ENCODE data around the gene BCAS4. TPM values are rescaled to one million over a fixed set of nuclear protein-coding genes. Genes with fewer than 3 reads are reported as not detected.

The BCAS4 gene
- total RNA-seq, 1 donor from 2014 or later, result 0.34 TPM

DNA sequence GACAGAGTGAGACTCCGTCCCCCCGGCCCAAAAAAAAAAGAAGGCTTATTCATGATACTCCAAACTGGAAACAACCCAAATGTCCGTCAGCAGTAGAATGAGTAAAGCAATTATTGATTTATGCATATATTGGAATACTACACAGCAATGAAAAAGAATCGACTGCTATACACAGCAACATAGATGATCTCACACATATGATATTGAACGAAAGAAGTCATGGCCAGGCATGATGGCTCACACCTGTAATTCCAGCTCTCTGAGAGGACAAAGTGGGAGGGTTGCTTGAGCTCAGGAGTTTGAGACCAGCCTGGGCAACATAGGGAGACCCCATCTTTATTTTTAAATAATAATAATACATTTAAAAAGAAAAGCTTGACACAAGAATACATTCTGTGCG, 28.5 kb downstream of the BCAS4 start:
- no peak for DNase-seq

DNA sequence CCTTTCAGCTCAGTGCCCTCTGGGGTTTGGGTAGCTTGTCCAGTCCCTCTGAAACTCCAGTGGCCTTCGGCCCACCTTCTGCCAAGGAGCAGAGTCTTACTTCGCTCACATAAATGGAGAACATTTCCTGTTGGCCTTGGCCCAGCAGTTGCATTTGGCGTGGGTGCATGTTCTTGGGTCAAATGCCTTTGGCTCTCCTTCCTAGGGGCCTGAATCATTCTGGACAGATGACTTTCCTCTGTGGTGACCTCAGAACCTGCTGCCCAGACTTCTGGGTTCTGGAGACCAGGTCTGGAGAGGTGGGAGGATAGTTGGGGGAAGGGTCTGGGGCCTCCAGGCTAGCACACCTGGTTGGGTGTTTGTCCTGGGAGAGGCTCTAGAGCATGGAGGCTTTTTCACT, 29.3 kb downstream of the BCAS4 start:
- peak; percentile 37 for DNase-seq

DNA sequence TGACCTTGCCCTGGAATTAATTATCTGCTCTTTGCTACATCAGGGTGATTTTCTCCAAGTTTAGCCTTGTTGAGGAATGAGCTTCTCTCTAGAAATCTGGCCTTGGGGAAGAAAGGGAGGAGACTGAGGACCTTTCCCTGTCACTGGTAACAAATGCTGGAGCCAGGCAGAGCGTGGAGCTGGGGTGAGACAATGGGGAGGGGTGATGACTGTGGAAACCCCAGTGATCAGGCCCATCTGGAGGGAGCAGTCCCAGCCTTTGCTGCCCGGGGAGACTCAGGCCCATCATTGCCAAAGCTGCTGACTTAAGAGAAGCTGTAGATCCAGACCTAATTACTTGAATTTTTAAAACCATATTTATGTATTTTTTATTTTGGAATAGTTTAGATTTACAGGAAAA, 31.3 kb downstream of the BCAS4 start:
- DNase-seq, result no peak

DNA sequence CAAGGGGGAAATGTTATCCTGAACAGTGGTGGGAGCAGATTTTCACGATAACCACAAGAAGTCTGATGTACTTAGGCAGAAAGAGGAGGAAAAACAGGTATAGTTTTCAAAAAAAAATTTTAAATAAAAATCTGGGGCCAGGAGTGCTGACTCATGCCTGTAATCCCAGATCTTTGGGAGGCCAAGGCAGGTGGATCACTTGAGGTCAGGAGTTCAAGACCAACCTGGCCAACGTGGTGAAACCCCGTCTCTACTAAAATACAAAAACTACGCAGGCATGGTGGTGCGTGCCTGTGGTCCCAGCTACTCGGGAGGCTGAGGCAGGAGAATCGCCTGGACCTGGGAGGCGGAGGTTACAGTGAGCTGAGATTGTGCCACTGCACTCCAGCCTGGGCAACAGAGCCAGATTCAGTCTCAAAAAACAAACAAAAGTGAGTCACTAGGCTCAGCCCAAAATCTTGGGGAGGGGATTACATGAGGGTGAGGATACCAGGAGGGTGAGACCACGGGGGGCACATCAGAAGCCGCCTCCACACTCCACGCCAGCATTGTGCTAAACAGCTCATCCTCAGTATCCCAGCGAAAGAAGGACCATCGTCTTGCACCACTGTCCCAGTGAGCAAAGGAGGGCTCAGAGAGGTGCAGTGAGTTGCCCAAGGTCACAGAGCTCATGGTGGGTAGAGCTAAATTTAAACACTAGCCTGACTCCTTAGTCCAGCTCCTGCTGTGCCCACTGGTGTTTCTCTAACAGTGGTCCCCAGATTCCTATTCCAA, 33.7 kb downstream of the BCAS4 start:
- DNase-seq, result no peak

DNA sequence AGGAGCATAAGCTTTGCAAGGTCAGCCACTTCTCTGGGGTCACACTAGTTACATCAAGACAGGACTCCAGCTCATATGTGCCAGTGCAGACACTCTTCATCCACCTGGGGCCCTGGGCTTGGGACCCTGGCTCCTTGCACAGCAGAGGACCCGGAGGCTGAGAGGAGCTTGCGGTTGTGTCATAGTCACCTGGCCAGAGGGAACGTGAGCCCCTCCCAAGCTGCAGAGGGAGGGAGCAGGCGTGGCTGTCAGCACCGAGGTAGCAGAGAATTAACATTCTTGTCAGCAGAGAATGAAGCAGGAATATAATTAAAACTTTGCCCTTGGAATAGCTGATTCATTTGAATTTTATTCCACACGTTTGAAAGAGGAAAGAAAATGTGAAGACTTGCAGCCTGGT, 36.8 kb downstream of the BCAS4 start:
- DNase-seq, result no peak

DNA sequence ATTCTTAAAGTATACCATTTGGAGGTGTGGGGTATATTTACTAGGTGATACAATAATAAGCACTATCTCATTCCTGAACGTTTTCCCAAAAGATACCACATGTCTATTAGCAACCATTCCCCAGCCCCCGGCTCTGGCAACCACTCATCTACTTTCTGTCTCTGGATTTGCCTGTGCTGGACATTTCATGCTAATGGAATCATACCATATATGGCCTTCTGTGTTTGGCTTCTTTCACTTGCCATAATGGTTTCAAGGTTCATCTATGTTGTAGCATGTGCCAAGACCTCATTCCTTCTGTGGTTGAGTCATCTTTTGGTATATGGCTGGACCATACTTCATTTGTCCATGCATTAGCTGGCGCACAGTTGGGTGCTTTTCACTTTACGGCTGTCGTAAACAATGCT, 39.7 kb downstream of the BCAS4 start:
- DNase-seq, result no peak

DNA sequence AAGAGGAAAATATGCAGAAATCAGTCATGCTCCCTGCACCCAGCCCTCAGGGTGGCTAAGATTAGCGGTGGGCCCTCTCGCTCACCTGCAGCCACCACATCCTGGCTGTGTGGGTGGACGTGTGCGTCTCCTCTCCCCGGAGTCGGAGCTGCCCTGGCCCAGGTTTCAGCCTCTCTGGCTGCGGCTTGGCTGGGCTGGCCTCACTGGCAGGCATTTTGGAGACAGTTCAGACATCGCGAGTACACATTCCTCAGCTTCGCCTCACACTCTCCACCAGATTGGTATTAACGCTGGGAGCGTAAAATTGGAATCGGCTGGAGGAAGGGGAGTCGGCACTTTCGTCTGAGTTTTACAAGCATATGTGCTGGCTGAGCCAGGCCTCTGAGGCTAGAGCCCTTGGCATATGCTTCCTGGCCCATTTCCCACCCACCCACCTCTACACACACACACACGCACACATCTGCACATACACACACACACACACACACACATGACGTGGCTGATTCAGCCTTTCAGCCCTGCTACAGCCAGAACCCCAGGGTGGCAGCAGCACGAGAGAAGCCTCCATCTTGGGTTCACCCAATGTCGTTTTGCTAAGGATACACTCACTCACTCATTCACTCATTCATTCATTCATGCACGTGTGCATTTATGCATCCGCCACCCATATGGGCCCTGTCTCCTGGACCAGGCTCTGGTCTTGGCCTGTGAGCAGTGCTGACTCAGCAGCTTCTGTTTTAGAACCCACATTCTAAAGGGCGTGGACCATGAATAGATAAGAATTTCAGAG, 42.9 kb downstream of the BCAS4 start:
- no peak for DNase-seq

DNA sequence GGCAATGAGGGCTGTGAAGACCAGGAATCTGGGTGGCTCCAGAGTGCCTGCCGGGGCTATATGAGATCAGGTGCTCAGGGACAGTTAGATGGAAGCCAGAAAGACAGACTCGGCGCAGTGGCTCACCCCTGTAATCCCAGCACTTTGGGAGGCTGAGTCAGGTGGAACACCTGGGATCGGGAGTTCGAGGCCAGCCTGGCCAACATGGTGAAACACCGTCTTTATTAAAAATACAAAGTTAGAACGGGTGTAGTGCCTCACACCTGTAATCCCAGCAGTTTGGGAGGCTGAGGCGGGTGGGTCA, 43.4 kb downstream of the BCAS4 start:
- no peak for DNase-seq

DNA sequence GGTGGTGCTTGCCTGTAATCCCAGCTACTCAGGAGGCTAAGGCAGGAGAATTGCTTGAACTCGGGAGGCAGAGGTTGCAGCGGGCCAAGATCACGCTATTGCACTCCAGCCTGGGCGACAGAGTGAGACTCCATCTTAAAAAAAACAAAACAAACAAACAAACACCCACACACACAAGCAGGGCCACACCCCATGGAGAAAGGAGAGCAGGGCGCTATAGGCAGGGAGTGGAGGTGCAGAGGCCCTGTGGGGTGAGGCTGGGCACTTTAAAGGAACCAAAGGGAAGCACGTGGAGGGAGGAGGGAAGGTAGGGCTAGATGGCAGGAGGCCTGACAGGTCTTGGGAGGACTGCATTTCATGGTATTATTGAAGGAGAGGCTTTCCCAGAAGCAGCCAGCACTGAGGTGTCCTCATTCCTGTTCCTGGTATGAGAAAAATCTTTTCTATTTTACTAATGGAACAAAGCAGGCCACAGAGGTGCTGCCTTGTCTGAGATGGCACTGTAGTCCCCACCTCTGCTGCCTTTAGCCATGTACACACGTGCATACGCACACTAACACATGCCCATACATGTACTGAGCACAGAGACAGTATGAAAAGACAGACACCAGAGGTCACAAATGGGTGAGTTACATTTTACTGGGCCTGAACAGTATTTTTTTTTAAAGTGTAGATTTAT, 44.0 kb downstream of the BCAS4 start:
- no peak for DNase-seq

DNA sequence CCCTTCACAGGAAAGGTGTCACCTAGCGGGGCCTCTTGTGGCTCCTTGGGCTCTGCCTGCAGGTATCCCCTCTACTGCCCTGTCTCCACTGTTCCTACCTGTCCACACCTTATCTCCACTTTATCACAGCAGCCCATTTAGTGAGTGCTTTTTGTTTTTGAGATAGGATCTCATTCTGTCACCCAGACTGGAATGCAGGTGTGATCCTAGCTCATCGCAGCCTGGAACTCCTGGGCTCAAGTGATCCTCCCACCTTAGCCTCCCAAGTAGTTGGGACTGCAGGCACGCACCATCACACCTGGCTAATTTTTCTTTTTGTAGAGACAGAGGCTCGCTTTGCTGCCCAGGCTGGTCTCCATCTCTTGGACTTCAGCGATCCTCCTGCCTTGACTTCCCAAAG, 48.0 kb downstream of the BCAS4 start:
- no peak for DNase-seq

DNA sequence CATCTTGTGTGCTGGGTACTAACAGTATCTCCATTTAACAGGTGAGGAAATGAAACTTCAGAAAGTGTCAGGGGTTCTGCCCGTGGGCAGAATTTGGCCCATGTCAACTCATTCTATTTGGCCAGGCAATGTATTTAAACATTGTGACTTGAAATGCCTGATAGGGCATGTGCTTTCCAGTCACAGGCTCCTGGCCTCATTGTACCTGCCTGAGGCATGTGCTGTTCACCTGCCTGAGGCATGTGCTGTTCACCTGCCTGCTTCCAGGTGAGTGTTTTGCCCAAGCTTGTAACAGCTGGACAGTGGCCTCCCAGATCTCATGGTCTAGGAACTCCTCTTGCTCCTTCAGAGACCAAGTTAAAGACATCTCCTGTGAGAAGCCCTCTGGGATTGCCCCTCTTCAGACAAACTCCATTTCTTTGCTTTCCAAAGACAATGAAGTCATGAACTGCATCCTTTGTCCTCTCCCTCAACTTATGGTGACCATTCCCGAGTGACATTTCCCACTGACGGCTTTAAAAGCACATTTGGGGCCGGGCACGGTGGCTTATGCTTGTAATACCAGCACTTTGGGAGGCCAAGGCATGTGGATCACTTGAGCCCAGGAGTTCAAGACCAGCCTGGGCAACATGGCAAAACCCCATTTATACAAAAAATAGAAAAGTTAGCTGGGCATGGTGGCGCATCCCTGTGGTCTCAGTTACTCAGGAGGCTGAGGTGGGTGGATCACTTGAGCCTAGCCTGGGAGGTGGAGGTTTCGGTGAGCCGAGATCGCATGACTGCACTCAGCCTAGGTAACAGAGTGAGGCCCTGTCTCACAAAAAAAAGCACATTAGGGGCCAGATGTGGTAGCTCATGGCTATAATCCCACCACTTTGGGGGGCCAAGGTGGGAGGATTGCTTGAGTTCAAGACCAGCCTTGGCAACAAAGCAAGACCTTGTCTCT, 48.7 kb downstream of the BCAS4 start:
- DNase-seq, result no peak

DNA sequence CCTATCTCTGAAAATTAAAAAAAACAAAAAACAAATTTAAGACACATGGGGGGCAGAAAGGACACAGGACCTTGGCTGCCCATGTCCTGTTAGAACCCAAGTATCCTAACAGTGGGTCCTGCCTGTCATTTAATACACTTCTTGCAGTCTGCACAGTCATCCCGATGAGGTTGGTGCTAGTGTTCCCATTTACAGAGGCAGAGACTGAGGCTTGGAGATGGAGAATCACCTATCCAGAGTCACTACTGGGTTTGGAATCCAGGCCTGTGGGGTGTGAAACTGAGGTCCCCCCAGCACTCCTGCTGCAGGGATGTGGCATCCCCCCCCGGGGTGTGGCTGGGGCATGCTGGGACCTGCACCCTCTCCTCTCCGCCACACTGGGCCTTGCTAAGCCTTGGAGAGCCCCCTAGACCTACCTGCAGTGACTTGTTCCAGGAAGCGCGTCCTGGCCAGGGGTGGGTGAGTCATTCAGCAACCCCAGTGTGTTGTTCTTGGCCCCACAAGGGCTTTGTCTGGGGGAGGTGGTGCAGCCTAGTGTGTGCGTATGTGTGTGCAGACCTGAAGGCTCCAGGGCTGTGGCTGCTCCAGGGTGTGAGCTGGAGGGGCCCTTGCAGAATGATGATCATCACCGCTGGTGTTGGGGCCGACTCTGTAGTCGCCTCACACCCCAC, 49.7 kb downstream of the BCAS4 start:
- DNase-seq, result peak; percentile 89

DNA sequence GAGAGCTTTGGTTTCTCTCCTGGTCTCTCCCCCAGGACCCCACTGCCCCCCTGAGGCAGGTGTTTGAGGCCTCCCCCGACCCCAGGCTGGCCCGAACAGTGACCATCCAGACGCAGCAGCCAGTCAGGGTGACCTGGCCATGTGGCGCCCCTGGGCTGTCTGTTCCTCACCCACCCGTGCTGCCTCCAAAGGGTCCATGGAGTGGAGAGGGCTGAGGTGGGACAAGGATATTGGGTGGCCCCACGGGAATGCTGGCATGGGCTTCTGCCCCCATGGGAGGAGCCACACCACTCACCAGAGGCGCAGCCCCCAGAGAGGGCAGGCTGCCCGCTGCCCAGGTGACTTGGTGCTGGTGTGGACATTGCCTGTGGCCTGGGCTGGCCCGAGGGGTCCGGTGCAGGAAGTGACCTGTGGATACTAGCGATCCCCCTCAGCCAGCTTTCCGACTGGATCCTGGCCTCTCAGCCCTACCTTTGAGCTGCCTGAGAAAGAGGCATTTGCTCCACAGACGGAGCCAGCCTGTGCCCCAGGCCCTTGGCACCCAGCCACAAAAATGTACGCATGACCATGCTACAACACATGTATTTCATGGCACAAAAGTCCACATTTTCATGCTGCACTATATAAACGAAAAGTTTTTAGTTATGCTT, 50.8 kb downstream of the BCAS4 start:
- DNase-seq, result no peak

DNA sequence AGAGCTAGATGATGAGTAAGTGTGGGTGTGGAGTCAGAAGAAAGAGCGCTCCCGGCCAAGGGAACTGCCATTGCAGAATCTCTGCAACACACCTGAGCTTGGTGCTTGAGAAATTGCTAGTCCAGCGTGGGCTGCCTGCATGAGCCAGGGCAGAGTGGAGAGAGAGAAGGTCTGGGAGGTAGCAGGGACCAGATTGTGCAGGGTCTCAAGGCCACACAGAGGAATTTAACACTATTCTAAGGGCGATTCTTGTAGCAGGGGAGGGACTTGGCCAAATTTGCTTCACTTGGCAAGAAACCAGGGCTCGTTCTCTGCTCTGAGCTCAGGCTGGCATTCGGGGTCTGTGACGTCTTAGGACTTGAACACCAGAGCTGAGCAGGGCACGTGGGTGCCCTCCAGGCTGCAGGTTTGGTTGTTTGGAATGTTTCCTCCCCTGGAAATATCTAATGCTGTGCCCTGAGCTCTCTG, 53.5 kb downstream of the BCAS4 start:
- DNase-seq, result peak; percentile 6

DNA sequence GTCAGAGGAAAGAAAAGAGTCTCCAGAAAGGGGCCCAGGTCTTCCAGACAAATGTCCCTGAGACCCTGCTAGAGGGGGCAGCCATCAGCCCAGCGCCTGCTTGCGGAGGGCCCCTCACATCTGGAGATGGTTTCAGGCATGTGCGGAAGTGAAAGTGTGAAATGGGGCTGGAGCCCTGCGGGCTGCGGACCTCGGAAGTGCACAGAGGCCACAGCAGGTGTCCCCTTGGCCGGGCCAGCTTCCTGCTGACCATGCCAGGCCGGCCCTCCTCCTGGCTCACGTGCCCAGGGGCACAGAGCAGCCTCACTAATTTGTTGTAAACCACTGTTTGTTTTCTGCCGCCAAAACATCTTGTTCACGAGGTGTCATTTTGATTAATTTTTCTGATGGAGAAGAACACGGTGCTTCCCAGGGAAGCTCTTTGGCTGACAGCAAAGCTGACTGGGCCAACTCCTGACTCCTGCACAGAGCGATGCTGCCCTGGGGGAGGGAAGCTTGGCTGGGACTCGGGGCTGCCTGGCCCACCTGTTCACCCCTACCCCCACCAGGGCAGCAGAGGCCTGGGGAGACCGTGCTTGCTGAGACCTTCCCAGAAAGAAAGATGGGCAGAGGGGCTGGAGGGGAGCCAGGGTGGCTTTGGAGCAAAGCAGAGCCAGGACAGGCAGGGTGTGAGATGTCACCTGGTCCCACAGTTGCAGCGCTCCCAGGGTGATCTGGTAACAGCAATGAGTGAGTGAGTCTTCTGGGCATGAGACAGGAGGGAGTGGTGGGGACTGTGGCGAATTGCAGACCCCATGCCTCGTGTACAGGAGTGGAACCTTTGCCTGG, 54.2 kb downstream of the BCAS4 start:
- DNase-seq, result no peak

DNA sequence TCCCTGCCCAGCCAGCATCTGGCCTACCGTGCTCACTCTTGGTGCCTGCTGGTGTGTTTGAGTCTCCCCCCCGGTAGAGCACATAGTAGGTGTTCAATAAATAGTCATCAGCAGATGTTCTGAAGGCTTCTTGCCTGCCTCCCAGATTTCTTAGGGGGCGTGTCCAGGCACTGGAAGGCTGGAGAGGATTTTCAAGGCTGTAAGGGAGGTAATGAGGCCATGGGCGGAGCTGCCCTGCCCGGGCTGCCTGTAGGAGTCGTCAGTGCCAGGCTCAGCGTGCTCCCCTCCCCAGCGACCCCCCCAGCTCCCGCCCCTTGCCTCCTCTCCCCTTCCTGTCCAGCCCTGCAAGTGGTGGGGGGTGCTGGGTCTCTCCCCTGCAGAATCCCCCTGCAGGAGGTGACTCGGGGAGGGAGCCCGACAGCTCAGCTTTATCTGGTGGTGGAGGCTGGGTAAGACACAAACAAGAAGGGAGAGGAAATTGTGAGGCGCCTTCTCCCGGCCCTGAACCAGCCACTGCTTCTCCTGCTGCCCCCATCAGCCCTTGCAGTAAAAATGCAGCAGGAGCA, 55.9 kb downstream of the BCAS4 start:
- DNase-seq, result no peak

DNA sequence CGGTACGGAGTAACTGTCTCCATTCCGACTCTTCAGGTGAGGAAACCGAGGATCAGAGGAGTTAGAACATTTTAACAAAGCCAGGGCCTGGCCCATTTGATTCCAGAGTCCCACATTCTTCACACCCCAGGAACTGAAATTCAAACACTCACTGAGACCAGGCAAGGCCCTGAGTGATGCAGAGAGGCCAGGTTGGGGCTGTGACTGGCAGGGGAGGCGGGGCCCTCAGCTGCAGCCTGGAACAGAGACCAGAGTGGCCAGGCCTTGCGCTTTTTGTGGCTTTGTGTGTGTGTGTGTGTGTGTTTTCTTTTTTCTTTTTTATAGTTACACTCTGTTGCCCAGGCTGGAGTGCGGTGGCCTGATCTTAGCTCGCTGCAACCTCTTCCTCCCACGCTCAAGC, 57.2 kb downstream of the BCAS4 start:
- DNase-seq, result no peak

DNA sequence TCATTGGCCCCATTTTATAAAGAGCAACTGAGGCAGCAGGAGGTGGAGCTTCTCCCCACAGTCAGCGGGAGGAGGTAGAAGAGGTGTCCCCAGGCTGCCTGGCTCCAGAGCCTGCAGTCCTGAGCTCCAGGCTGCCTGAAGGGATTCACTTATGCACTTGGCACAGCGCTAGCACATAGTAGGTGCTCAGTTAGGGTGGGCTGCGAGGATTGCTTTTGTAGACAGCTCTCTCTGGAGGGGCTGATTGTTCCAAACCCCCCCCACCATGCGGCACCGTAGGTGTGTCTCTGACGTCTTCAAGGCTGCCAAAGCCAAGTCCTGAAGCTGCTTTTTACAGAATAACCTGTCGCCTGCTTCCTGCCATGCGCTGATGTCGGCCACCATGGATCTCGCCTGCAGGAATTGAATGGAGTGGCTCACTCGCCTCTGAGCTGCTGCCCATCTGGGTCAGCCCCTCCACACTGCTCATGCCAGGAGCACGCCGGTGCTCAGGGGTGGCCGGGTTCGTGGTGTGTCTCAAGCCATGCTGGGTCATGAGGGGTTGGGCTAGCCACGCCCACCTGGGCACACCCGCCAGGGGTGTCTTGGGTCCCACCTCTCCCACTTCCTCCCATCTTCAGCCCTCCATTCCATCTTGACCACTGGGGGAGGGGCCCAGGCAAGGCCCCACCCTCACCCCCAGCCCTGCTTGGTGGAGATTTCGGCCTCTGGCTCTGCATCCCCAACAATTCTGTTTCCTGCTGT, 59.8 kb downstream of the BCAS4 start:
- DNase-seq, result no peak
